Tibial nerve (tissue), 4 donors: ENCODE data around the gene PRELID2. TPM values are rescaled to one million over a fixed set of nuclear protein-coding genes. Genes with fewer than 3 reads are reported as not detected.
"Not testable (repeated sequence)": the region's sequence is repeated elsewhere in the genome, so short reads cannot be mapped to it uniquely, and the experiment has no call there.

Experiments
- DNase-seq, 2 donors: peaks; one replicate each; pipeline ENCODE4 v3.0.0-alpha.2; 2019; ENCODE audit warnings: low spot score in 2 of 2
- H3K27ac ChIP-seq, 4 donors: fragments of 200-600 bp; sonication (generic) in 3 of 4; one replicate each; pipeline ENCODE4 v1.5.1; 2017 to 2019; ENCODE audit warnings: mild to moderate bottlenecking in 1 of 4
- H3K27me3 ChIP-seq, 2 donors: fragments of 200-600 bp; sonication (generic) in 1 of 2; one replicate each; pipeline versions ENCODE4 v1.5.1 to v1.6.0; 2017 to 2019
- H3K36me3 ChIP-seq, 3 donors: fragments of 200-600 bp; sonication (generic); one replicate each; pipeline ENCODE4 v1.5.1; 2018 to 2019
- H3K4me1 ChIP-seq, 4 donors: fragments of 200-600 bp; sonication (generic) in 3 of 4; one replicate each; pipeline ENCODE4 v1.5.1; 2017 to 2019
- H3K4me3 ChIP-seq, 4 donors: fragments of 200-600 bp; sonication (generic) in 3 of 4; one replicate each; pipeline ENCODE4 v1.5.1; 2017 to 2019; ENCODE audit warnings: mild to moderate bottlenecking in 1 of 4, moderate library complexity in 1 of 4
- H3K9me3 ChIP-seq, 4 donors: fragments of 200-600 bp; sonication (generic) in 3 of 4; one replicate each; pipeline ENCODE4 v1.5.1; 2017 to 2019
- CTCF ChIP-seq, 5 experiments: fragments of 200-600 bp in 3 of 5; fragments of 450-650 bp in 2 of 5; sonication (generic) in 3 of 5; IDR thresholded peaks; one replicate each; pipeline ENCODE4 v1.5.1; 2016 to 2019; ENCODE audit warnings: antibody characterized with exemption in 5 of 5, mild to moderate bottlenecking in 3 of 5, moderate library complexity in 2 of 5
- EP300 ChIP-seq, 2 donors: sonication (generic); formaldehyde crosslinking; IDR thresholded peaks; one replicate each; pipeline ENCODE4 v1.6.1; 2017; ENCODE audit warnings: antibody characterized with exemption in 2 of 2, mild to moderate bottlenecking in 1 of 2
- POLR2A ChIP-seq, 2 donors: fragments of 450-650 bp; IDR thresholded peaks; one replicate each; pipeline ENCODE4 v1.6.1; 2017; ENCODE audit warnings: antibody characterized with exemption in 2 of 2, mild to moderate bottlenecking in 2 of 2, moderate library complexity in 2 of 2
- WGBS, 2 donors: methylation state at CpG; one replicate each; pipeline ENCODE4 v1.1.5; 2018; 5-methylcytosine and 5-hydroxymethylcytosine counted together
- total RNA-seq, 4 donors: library from RNA; depleted of rRNA; stranded (reverse); fragments of >200 nt; gene quantifications; one replicate each; pipeline ENCODE4 v1.1.0, GENCODE V29; 2016

PRELID2 gene
- total RNA-seq, 4 donors from 2014 or later = 10.5 to 31.7 (median 16.4) TPM

GRCh38 chr5:145804701-145805100, 30.4 kb downstream of the PRELID2 start:
- DNase-seq = no peak
- TF ChIP-seq CTCF (IDR thresholded peaks at IDR 0.05) (no peak), POLR2A (IDR thresholded peaks at IDR 0.05) (no peak), EP300 (IDR thresholded peaks at IDR 0.05) (no peak)
- Histone ChIP-seq H3K9me3 (no peaks in the 10 kb centered on the region), H3K4me1 (no peaks in the 10 kb centered on the region), H3K27me3 (no peaks in the 10 kb centered on the region), H3K27ac (no peak overlapping the region), H3K4me3 (no peak overlapping the region), H3K36me3 (peaks cover 0 to 26% (median 0%) of the 10 kb centered on the region in 3 donors)
- 93 to 95% methylated on average over 3 of the region's 3 CpGs for WGBS, 2 donors

- Histone ChIP-seq H3K4me3 (no peak overlapping the region), H3K9me3 (no peaks in the 10 kb centered on the region), H3K27me3 (no peaks in the 10 kb centered on the region), H3K4me1 (no peaks in the 10 kb centered on the region), H3K36me3 (peaks cover 0 to 34% (median 0%) of the 10 kb centered on the region in 3 donors), H3K27ac (no peak overlapping the region)
- 78 to 80% methylated on average over 9 of the region's 9 CpGs for WGBS, 2 donors
- DNase-seq = no peak
- no peak for TF ChIP-seq POLR2A (IDR thresholded peaks at IDR 0.05)
- no peak for TF ChIP-seq CTCF (IDR thresholded peaks at IDR 0.05)
- TF ChIP-seq EP300 (IDR thresholded peaks at IDR 0.05) = no peak
Observed at GRCh38 chr5:145803112-145804004, 31.8 kb downstream of the PRELID2 start.

- 89 to 93% methylated on average over 4 of the region's 4 CpGs for WGBS, 2 donors
- H3K36me3 ChIP-seq = peaks cover 0 to 38% (median 0%) of the 10 kb centered on the region in 3 donors
- TF ChIP-seq POLR2A (IDR thresholded peaks at IDR 0.05) = no peak
- TF ChIP-seq CTCF (IDR thresholded peaks at IDR 0.05) = no peak
- no peak for TF ChIP-seq EP300 (IDR thresholded peaks at IDR 0.05)
- no peaks in the 10 kb centered on the region for H3K4me1 ChIP-seq
- no peaks in the 10 kb centered on the region for H3K27me3 ChIP-seq
- no peaks in the 10 kb centered on the region for H3K9me3 ChIP-seq
- H3K27ac ChIP-seq = no peak overlapping the region
- H3K4me3 ChIP-seq = no peak overlapping the region
- no peak for DNase-seq
Observed at GRCh38 chr5:145801195-145801594, 33.9 kb downstream of the PRELID2 start.

- Histone ChIP-seq H3K4me3 (no peak overlapping the region), H3K27ac (no peak overlapping the region), H3K36me3 (peaks cover 0 to 40% (median 0%) of the 10 kb centered on the region in 3 donors), H3K4me1 (no peaks in the 10 kb centered on the region), H3K9me3 (no peaks in the 10 kb centered on the region), H3K27me3 (no peaks in the 10 kb centered on the region)
- TF ChIP-seq EP300 (IDR thresholded peaks at IDR 0.05) = no peak
- 42 to 49% methylated on average over 2 of the region's 2 CpGs for WGBS, 2 donors
- no peak for DNase-seq
Observed at GRCh38 chr5:145800181-145800580, 35.0 kb downstream of the PRELID2 start.

- not testable (repeated sequence) for H3K9me3 ChIP-seq, DNase-seq, H3K27me3 ChIP-seq, H3K4me3 ChIP-seq, H3K4me1 ChIP-seq, H3K27ac ChIP-seq
- peaks cover 0 to 41% (median 0%) of the 10 kb centered on the region in 3 donors for H3K36me3 ChIP-seq
Observed at GRCh38 chr5:145798503-145798902, 36.6 kb downstream of the PRELID2 start.

- no peak overlapping the region for H3K4me3 ChIP-seq
- peaks cover 0 to 37% (median 0%) of the 10 kb centered on the region in 3 donors for H3K36me3 ChIP-seq
- H3K4me1 ChIP-seq = no peaks in the 10 kb centered on the region
- H3K27ac ChIP-seq = no peak overlapping the region
- no peak for DNase-seq
- no peaks in the 10 kb centered on the region for H3K9me3 ChIP-seq
- 88% methylated on average over 1 of the region's 1 CpG for WGBS, 2 donors
- no peaks in the 10 kb centered on the region for H3K27me3 ChIP-seq
- TF ChIP-seq CTCF (IDR thresholded peaks at IDR 0.05) = no peak
- no peak for TF ChIP-seq EP300 (IDR thresholded peaks at IDR 0.05)
- no peak for TF ChIP-seq POLR2A (IDR thresholded peaks at IDR 0.05)
Observed at GRCh38 chr5:145797336-145797735, 37.8 kb downstream of the PRELID2 start.
